Keratinocyte (primary cell): Measurements from ENCODE around the gene LSP1.

Experiments
- EZH2 ChIP-seq: IDR thresholded peaks from one replicate; pipeline ENCODE4 v1.6.1; 2012; ENCODE audit warnings: inconsistent platforms, mild to moderate bottlenecking, low read length, moderate library complexity
- TF ChIP-seq, protein P1 (sequence below), 3 experiments: IDR thresholded peaks in 1 of 3; conservative IDR thresholded peaks in 1 of 3; optimal IDR thresholded peaks in 1 of 3; 2 replicates in 2 of 3; 3 replicates in 1 of 3; pipeline versions ENCODE3 to v1.5.1; 2011; ENCODE audit warnings: low read length in 3 of 3, mild to moderate bottlenecking in 3 of 3, moderate library complexity in 2 of 3, control low read depth in 1 of 3, inconsistent platforms in 1 of 3; ENCODE audit not compliant: insufficient read depth in 2 of 3; ENCODE audit errors: extremely low read depth in 1 of 3

DNA sequence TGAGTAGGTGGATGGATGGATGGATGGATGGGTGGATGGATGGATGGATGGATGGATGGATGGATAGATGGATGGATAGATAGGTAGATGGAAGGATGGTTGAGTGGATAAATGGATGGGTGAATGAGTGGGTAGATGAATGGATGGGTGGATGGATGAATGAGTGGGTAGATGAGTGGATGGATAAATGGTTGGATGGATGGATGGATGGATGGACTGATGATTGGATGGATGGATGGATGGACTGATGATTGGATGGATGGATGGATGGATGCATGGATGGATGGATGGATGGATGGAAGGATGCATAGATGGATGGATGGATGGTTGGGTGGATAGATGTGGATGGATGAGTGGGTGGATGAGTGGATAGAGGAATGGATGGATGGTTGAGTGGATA, 31.3 kb upstream of the LSP1 start:
- TF ChIP-seq, protein P1, sequence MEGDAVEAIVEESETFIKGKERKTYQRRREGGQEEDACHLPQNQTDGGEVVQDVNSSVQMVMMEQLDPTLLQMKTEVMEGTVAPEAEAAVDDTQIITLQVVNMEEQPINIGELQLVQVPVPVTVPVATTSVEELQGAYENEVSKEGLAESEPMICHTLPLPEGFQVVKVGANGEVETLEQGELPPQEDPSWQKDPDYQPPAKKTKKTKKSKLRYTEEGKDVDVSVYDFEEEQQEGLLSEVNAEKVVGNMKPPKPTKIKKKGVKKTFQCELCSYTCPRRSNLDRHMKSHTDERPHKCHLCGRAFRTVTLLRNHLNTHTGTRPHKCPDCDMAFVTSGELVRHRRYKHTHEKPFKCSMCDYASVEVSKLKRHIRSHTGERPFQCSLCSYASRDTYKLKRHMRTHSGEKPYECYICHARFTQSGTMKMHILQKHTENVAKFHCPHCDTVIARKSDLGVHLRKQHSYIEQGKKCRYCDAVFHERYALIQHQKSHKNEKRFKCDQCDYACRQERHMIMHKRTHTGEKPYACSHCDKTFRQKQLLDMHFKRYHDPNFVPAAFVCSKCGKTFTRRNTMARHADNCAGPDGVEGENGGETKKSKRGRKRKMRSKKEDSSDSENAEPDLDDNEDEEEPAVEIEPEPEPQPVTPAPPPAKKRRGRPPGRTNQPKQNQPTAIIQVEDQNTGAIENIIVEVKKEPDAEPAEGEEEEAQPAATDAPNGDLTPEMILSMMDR (optimal IDR thresholded peaks at IDR 0.05 in 1 of 3, IDR thresholded peaks at IDR 0.05 in 1 of 3, conservative IDR thresholded peaks at IDR 0.05 in 1 of 3; ENCODE audit: extremely low read depth in 1 of 3, insufficient read depth in 2 of 3, low read length in 3 of 3), result no peak
- no peak for TF ChIP-seq EZH2
